Measurements from ENCODE around the gene ITPR3.

DNA sequence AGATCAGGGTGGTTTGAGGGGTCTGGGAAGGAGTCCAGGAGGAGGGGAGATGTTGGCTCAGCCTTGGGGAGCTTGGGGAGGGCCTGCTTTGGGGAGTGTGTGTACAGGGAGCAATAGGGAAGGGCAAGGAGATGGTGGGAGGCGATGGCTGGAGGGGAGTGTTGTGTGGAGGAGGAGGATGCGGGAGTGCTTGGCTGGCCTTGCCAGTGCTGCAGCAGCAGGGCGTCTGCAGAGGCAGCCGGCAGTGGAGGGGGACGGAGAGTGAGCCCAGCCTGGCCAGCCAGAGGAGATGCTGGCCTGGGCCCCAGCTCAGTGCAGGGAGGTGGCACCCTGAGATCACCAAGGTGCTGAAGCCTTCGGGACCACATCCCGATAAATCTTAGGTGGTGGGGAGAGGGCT lies 121.7 kb downstream of the ITPR3 start:
- TF ChIP-seq, protein P1, sequence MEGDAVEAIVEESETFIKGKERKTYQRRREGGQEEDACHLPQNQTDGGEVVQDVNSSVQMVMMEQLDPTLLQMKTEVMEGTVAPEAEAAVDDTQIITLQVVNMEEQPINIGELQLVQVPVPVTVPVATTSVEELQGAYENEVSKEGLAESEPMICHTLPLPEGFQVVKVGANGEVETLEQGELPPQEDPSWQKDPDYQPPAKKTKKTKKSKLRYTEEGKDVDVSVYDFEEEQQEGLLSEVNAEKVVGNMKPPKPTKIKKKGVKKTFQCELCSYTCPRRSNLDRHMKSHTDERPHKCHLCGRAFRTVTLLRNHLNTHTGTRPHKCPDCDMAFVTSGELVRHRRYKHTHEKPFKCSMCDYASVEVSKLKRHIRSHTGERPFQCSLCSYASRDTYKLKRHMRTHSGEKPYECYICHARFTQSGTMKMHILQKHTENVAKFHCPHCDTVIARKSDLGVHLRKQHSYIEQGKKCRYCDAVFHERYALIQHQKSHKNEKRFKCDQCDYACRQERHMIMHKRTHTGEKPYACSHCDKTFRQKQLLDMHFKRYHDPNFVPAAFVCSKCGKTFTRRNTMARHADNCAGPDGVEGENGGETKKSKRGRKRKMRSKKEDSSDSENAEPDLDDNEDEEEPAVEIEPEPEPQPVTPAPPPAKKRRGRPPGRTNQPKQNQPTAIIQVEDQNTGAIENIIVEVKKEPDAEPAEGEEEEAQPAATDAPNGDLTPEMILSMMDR (IDR thresholded peaks at IDR 0.05; ENCODE audit: insufficient read depth, low read depth, low read length): no peak
- TF ChIP-seq EZH2 (IDR thresholded peaks at IDR 0.05; ENCODE audit: insufficient read depth, low read length): no peak
